Measurements from ENCODE around the gene CRIP2.

The CRIP2 gene

DNA sequence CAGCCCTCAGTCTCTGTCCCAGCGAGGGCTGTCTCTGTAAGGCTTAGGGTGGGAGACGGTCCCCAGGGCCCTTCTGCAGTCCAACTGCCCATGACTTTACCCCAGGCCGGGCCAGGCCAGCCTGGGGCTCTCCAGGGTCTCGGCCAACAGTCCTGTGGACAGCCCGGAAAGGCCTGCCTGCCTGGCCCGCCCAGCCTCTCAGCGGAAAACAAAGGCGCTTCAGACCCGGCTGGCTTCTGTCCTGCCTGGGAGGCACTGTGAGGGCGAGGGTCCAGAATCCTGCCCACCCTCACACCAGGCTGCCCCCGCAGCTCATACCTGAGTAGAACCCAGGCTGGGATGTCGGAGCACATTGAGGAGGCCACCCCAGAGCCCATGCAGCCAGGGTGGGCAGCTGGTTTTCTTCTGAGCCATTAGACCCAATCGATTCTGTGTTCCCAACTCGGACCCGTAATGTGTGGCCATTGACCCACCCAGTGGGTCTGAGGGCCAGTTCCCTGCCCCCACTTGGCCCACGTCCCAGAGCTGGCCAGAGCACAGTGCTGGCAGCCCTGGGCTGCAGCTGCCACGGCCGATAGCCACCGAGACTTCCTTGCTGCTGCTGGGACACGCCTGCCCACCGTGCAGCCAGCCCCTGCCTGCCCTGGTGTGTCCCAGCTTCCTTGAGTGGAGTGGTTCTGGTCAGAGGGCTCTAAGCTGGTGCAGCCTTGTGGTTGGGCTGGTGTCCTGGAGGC lies 1.6 kb downstream of the CRIP2 start:
- no peak for DNase-seq (ENCODE audit: extremely low read depth, low read depth)
- TF ChIP-seq, protein P1, sequence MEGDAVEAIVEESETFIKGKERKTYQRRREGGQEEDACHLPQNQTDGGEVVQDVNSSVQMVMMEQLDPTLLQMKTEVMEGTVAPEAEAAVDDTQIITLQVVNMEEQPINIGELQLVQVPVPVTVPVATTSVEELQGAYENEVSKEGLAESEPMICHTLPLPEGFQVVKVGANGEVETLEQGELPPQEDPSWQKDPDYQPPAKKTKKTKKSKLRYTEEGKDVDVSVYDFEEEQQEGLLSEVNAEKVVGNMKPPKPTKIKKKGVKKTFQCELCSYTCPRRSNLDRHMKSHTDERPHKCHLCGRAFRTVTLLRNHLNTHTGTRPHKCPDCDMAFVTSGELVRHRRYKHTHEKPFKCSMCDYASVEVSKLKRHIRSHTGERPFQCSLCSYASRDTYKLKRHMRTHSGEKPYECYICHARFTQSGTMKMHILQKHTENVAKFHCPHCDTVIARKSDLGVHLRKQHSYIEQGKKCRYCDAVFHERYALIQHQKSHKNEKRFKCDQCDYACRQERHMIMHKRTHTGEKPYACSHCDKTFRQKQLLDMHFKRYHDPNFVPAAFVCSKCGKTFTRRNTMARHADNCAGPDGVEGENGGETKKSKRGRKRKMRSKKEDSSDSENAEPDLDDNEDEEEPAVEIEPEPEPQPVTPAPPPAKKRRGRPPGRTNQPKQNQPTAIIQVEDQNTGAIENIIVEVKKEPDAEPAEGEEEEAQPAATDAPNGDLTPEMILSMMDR (IDR thresholded peaks at IDR 0.05; ENCODE audit: low read depth, low read length, missing control alignments) = no peak
- no peak overlapping the region for H3K4me3 ChIP-seq (replicated peaks; ENCODE audit: low read depth, low read length)

DNA sequence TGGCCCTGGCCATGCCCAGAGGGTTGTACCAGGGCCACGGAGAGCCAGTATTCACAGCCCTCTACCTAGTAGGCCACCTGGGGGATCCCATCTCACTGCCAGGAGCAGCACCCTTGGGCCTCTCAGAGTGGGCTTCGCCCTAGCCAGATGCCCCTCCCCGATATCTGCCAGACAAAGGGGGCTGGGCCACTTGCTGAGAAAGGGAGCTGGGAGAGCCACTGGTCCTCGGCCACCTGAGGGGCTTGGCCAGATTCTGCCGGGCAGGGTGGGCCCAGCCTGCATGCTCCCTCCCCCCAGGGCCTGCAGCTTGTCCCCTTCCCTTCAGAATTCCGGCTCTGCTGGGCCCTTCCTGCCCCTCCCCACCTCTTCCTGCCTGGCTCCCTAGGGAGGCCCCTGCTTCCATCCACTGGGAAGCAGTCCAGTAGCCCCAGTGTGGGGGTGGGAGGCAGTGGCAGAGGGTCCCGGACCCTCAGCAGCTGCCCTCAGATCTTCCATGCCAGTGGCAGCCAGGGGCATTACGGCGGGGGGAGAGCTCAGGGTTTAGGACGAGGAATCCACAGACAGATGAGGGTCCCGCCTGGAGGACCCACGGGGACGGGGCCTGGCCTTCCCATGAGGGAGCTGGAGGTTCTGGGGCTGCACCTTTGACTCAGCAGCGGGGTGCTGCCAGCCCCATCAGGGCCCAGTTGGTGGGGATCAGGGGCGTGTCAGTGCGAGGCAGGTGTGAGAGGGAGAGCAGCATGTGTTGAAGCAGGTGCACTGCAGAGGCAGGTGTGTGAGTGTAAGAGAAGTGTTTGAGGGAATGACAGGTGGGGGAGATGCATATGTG lies 2.4 kb downstream of the CRIP2 start:
- H3K4me3 ChIP-seq (replicated peaks; ENCODE audit: low read depth, low read length) = no peak overlapping the region
- TF ChIP-seq, protein P1 (IDR thresholded peaks at IDR 0.05; ENCODE audit: low read depth, low read length, missing control alignments) = no peak
- DNase-seq (ENCODE audit: extremely low read depth, low read depth) = no peak

GRCh38 chr14:105477660-105478397 lies 3.2 kb downstream of the CRIP2 start:
- DNase-seq (ENCODE audit: extremely low read depth, low read depth) = no peak
- H3K4me3 ChIP-seq (replicated peaks; ENCODE audit: low read depth, low read length) = no peak overlapping the region
- TF ChIP-seq, protein P1 (IDR thresholded peaks at IDR 0.05; ENCODE audit: low read depth, low read length, missing control alignments) = no peak

DNA sequence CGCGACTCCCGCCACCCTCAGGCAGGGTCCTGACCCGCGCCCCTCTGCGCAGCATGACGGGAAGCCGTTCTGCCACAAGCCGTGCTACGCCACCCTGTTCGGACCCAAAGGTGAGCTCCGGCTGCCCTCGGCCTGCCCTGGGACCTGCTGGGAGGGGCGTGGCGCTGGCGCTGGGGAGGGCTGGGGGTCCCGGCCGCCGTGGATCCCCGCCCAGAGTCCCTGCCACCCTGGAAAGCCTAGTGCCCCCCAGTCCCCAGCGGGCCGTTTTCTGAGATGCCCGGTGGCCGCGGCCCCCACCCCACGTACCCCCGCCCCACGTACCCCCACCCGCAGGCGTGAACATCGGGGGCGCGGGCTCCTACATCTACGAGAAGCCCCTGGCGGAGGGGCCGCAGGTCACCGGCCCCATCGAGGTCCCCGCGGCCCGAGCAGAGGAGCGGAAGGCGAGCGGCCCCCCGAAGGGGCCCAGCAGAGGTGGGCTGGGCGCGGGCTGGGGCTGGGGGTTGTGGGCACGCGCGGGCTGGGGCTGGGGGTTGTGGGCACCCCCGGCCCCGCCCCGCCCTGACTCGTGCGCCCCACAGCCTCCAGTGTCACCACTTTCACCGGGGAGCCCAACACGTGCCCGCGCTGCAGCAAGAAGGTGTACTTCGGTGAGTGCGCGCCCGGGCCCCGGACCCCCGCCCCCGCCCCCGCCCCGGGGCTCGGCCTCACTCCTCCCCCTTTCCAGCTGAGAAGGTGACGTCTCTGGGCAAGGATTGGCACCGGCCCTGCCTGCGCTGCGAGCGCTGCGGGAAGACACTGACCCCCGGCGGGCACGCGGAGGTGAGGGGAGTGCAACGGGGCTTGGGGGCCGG lies 4.0 kb downstream of the CRIP2 start:
- TF ChIP-seq, protein P1 (IDR thresholded peaks at IDR 0.05; ENCODE audit: low read depth, low read length, missing control alignments) = no peak
- no peak overlapping the region for H3K4me3 ChIP-seq (replicated peaks; ENCODE audit: low read depth, low read length)
- no peak for DNase-seq (ENCODE audit: extremely low read depth, low read depth)

- TF ChIP-seq, protein P1 (IDR thresholded peaks at IDR 0.05; ENCODE audit: low read depth, low read length, missing control alignments) = no peak
Observed at GRCh38 chr14:105479431-105480158, 5.0 kb downstream of the CRIP2 start.

More at GRCh38 chr14:105479431-105480158, 5.0 kb downstream of the CRIP2 start:
- no peak overlapping the region for H3K4me3 ChIP-seq (replicated peaks; ENCODE audit: low read depth, low read length)
- no peak for DNase-seq (ENCODE audit: extremely low read depth, low read depth)
